ENCODE results near the gene LIN28B.

GRCh38 chr6:105057160-105057559 lies 100.3 kb downstream of the LIN28B start:
- no peak for TF ChIP-seq CTCF (IDR thresholded peaks at IDR 0.05)
- TF ChIP-seq POLR2A (IDR thresholded peaks at IDR 0.05): no peak
